Left colon (tissue), 2 donors: ENCODE data around the gene AGAP1. TPM values are rescaled to one million over a fixed set of nuclear protein-coding genes. Genes with fewer than 3 reads are reported as not detected.
"Not testable (repeated sequence)": the region's sequence is repeated elsewhere in the genome, so short reads cannot be mapped to it uniquely, and the experiment has no call there.

Experiments
- ATAC-seq: fragments of 200-7000 bp; cut with Tn5 transposase; one replicate; pipeline ENCODE4 v1.9.1; 2020; ENCODE audit warnings: mild to moderate bottlenecking, moderate library complexity
- DNase-seq, 2 donors: peaks; one replicate each; pipeline ENCODE4 v3.0.0-alpha.2; 2020
- intact Hi-C, 2 donors: fragments of 100-400 bp; cut with DNase I in 1 of 2; cut with micrococcal nuclease in 1 of 2; formaldehyde crosslinking; loops; one replicate each; pipeline versions ENCODE4 v1.11.2 to v1.14.0; 2022; cut with DNase I, micrococcal nuclease
- total RNA-seq, 2 donors: library from RNA; stranded (reverse); fragmentation: NEBNext Ultra II Directional; extraction: Animal tissue kit (Norgen Biotek cat#: 25700); gene quantifications; one replicate each; pipeline ENCODE4 v1.2.1, GENCODE V29; 2021
- donor health status: DM: no; HTN: no; CAD: no.
- donor health status: DM: yes; HTN: yes; CAD: no.

The AGAP1 gene
- total RNA-seq, 2 donors from 2014 or later, result 61.3 to 78.5 TPM

DNA sequence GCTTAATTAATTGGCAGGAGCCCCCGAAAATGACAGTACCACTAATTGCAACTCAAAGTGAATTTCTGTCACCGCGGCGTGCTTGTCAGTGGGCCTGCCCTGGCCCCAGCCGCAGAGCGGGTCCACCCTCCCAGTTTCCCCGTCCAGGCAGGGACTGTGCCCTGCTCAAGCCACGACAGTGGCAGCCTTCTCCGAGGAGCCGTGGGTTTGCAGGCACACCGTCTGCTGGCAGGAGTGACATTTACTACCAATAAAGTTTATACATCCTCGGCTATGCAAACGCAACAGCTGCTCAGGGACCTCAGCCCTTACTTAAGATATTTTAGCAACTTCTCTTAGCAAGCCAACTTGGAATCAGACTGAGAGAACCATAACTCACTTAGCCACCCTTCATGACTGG, 561.6 kb downstream of the AGAP1 start:
- peak; percentile 61 for ATAC-seq
- intact Hi-C loops, result no loop called here
- no peak for DNase-seq

DNA sequence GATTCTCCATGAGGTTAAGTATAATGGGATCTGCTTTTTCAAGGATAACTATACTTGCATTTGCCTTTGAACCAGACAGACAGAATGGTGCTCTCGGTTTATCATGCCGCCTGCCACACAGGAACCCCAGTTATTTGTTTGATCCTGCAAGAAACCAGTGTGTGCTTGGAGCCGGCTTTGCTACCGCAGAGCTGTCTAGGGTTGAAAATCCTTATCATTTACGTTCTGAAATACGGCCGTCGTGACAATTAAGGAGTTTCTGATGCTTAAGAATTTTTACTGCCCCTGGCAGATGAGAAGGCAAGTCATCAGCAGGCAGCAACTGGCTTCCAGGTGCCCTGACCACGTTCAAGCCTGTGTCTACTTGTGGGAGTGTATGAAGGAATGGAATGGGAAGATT, 562.3 kb downstream of the AGAP1 start:
- no peak for ATAC-seq
- no peak for DNase-seq
- intact Hi-C loops, result no loop called here

DNA sequence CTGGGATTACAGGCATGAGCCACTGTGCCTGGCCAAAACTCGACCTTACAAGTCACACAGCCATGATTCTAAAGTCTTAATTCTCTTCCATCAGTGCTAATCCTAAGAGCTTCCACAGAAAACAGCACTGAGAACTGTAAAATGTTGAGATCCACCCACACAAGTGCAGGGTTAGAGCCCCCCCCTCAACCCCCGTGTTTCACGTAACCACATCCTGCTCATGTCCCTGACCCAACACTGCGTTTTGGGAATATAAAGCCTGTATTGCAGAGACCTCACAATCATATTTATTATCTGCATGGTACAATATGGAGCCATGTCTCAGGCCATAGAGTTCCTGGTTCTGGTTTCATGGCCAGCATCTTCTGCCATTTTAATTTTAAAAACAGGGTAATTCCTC, 563.5 kb downstream of the AGAP1 start:
- intact Hi-C loops, result no loop called here
- no peak for ATAC-seq
- no peak for DNase-seq

DNA sequence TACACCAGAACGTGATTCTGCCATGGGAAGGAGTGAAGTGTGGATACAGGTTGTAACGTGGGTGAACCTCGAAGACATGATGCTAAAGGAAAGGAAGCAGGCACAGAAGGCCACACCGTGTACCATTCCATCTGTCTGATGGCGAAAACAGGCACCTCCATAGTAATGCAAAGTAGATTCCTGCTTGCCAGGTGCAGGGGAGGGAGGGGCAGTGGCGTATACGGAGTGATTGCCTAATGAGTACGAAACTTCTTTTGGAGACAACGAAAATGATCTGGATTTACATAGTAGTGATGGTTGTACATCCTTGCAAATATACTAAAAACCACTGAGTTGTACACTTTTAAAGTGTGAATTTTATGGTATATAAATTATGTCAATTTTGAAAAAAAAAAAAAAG, 567.7 kb downstream of the AGAP1 start:
- intact Hi-C loops, result no loop called here
- no peak for ATAC-seq
- no peak for DNase-seq

DNA sequence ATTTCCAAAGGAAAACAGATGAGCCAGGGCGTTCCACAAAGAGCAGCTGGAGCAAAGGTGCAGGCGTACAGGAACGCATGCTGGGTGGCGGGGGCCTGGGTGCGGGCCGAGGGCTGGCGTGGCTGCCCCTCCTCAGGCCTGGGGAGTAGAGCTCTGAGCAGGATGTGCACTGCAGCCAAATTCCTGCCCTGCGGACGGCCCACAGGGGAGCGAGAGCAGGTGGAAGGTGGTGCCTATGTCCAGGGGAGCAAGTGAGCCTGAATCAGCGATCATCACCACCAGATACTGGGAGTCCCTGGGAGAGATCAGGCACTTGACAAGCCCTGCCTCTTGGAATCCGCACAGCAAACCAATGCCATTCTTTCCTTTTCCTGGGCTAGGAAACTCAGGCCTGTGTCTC, 568.1 kb downstream of the AGAP1 start:
- ATAC-seq (no peak), DNase-seq (no peak)
- intact Hi-C loops, result no loop called here

DNA sequence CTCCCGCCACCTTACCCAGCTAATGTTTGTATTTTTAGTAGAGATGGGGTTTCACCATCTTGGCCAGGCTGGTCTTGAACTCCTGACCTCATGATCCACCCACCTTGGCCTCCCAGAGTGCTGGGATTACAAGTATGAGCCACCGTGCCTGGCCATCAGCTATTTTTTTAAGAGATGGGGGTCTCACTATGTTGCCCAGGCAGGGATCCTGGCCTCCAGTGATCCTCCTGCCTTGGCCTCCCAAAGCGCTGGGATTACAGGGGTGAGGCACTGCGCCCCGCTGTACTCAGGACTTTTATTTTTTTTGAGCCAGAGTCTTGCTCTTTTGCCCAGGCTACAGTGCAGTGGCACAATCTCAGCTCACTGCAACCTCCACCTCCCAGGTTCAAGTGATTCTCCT, 569.0 kb downstream of the AGAP1 start:
- ATAC-seq, DNase-seq, intact Hi-C loops: not testable (repeated sequence)

DNA sequence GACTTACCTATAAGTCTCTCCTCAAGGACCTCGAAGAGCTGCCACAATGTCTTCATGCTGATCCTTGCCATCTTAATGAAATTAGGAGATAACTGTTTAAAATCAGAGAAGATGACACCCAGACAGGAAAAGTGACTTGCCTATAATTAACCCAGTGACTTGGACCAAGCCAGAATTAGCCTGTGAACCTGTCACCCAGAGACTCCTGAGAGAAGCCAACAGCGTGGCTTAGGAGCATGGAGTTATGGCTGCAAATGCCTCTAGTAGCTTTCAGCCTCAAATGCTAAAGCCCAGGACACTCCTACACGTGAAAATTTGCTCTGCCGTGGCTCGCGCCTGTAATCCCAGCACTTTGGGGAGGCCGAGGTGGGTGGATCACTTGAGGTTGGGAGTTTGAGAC, 570.2 kb downstream of the AGAP1 start:
- ATAC-seq (no peak), DNase-seq (no peak)
- intact Hi-C loops, result no loop called here

DNA sequence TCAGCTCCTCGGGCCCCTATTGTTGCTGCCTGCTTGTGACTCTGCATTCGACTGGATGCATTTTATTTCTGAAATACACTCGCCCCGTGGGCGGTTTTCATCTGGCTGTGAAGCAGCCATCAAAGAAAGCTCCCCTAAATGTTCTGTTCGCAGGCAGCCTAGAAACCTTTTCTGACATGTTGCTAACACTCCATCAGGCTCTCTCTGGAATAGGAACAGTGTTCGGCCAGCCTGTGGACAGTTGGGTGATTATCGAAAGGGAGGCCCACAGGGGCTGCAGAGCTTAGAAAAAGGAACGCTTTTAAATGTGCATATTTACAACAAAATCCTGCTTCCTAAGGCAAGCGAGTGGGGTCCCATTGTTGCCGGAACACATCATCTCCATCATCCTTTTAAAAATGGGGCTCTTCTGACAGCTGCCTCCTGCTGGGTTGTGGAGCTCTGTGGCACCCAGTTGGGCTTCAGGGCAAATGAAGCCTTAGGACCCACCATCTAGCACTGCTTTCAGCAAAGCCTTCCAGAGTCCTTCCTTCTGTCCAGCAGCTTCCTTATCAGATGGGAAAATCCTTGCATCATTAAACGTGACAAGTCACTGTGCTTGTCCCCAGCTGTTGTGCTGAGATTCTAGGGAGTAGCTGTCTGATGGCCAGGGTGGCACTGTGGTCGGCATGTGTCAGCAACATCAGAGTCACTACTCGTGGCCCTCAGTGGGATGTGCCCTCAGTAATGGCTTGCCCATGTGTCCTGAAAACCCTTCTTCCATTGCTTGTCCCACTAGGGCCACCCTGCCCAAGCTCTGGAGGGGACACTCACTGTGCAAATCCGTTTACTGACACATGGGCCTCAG, 571.7 kb downstream of the AGAP1 start:
- intact Hi-C loops, result no loop called here
- no peak for DNase-seq
- no peak for ATAC-seq

DNA sequence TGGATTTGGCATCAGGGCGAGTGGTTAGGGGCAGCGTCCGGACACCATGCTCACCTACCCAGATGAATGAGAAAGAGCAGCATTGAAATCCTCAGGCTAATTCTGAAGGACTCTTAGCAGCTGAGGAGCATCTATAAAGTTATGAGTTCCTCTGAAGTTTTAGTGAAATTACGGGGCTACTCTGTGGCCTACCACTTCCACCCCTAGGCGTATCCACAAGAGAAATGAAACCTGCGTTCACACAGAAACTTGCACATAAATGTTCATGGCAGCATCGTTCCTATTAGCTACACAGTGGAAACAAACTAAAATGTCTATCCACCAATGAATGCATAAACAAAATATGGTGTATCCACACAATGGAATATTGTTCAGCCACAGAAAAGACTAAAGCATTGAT, 576.4 kb downstream of the AGAP1 start:
- ATAC-seq, result no peak
- DNase-seq, result no peak
- intact Hi-C loops, result no loop called here

DNA sequence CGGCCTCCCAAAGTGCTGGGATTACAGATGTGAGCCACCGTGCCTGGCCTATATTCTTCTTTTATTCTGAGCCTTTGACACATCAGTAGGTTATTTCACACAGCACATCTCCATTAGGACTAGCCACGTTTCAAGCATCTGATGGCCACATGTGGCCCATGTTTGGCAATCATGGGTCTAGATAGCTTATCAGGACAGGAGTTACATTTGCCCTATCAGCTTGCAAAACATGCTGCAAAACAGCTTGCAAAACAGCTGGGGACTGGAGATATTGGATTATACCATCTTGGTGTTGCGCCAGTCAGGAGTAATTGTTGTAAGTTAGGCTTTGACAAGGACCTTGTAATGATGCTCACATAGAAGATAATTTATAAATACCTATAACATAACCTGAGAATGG, 579.4 kb downstream of the AGAP1 start:
- intact Hi-C loops, result no loop called here
- DNase-seq, result no peak
- no peak for ATAC-seq

DNA sequence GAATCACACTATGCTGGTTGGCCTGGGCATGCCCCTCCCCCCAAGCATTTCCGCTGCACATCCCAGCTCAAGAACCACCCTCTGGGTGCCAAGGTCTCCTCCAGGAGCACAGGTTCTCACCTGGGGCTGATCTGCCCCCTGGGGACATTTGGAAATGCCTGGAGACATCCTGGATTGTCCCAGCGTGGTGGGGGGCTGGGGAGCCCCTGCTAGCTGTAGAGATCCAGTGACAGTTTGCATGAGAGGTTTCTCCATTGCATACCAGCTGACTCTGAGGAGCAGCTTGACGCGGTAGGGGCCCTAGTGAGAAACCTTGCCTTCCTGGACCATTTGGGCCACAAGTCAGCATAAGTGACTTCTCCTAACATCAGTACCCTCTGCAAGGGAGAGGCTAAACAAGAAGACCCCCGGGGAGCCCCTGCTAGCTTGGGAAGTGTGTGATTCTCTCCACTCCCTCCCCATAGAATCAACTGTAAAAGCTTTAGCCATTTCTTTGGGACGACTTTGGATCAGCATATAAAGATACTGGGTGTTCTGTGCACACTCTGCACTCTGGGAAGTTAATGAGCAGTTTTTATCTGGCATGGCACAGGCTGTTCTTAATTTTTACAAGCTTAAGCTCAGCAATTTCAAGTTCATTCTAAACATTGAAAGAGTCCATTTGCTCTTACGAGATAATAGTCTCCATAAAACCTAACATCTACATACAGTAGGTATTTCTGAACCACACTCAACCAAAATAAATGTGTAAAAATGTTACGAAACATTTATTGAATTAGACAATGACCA, 580.2 kb downstream of the AGAP1 start:
- intact Hi-C loops, result no loop called here
- DNase-seq, result no peak

DNA sequence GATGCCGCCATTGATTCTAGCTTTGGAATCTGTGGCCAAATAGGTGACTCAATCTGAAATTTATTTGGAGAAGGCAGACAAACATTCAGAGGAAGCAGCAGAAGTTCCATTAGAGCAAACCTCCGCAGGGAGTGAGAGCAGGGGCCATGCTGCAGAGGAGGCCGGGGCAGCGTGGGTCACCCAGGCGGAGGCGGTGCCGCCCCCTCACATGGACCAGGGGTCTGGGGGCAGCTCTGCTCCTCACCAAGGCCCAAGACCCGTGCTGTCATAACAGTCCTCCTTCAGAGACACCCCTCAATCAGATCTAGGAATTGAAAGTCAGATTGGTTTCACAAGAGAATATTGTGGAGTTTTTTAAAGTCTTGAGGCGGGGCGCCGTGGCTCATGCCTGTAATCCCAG, 582.0 kb downstream of the AGAP1 start:
- DNase-seq (no peak), ATAC-seq (no peak)
- intact Hi-C loops, result no loop called here

More for the DNA sequence above, 580.2 kb downstream of the AGAP1 start:
- no peak for ATAC-seq

DNA sequence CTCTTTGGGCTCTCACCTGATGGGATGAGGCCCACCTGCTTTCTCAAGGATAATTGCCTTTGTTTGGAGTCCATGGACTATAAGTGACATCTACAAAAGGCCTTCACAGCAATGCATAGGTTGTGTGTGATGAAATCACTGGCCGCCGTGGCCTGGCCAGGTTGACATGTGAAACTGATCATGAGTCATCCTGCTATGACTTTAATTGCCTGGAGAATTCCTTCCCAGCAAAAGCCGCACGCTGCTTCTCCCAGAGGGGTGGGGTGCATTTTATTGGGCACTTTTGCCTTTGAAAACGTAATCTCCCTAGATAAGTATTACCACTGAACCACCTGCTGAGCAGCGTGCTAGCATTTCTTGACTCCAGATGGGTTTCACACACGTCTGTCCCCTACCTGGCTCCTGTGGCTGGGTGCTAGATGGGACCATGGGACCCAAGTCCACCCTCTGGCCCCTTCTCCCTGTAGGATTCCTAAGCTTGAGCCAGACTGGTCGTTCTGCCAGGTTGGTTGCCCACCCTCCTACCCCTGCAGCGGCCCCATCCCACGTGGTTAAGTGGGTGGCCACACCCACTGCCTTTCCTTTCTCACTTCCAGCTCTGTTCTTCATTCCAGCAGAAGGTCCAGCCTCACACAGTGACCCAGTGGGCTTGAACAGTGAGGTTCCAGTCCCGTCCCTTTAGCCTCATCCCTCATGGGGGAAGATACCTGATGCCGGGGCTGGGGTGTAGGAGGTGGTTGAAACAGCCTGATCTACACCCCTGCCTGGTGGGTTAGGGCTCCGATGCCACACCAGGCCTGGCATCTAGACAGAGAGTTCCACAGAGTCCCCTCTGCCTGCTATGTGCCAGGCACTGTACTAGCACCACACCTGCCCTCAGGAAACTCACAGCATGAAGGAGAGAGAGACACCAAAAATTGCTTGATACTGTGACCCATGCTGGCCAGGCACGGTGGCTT, 584.7 kb downstream of the AGAP1 start:
- peak; percentile 96 for ATAC-seq

DNA sequence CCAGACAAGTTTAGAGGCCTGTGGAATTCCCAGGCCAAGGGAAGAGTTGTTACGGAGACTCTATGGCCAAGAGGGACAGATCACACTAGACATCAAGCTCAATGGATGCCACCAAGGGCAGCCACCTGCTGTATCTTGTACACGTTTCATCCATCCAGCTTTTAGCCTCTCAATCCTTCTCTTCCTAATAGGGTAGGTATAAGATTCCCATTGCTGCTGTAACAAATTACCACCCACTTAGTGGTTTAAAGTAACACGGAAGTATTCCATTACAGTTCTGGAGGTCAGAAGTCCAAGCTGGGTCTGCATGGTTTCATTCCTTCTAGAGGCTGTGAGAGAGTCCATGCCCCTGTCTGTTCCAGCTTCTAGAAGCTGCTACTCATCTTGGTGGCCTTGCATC, 586.6 kb downstream of the AGAP1 start:
- ATAC-seq (no peak), DNase-seq (no peak)
- intact Hi-C loops, result no loop called here

More for the DNA sequence above, 584.7 kb downstream of the AGAP1 start:
- intact Hi-C loops, result no loop called here
- peak; percentile 67 to 86 for DNase-seq

DNA sequence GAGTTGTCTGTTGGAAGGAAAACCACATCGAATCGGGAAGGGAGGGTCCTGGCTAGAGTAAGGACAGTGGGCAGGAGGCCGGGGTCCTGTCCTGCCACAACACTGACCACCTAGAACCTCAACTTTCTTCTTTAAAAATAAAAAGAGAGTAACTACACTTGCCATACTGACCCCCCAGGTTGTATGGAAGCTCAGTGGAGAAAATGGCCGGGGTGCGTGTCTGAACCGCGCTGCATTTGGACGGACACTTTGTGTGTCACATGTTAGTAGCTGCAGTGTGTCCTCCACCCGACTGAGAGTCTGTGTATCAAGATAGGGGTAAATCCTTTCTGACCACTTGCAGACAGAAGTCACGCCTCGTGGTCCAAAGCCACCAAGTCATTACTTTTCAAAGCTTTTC, 587.3 kb downstream of the AGAP1 start:
- ATAC-seq (no peak), DNase-seq (no peak)
- intact Hi-C loops, result no loop called here

DNA sequence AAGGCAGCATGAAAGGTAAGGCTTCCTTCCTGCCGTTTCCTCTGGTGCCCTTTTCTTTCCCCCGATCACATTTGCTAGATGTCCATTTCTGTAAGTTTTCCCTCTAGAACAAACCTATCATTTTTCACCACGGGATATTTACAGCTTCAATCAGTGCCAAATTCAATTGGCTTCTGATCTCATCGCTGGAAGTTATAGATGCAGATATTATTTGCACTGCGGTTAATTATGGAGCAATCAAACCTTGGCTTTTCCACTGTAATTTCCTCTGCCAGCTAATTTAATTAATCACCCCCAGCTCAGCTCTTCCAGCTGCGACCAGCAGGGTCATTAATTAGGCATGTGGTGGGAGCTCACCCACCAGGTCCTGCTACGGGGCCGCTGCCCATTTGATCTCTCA, 588.2 kb downstream of the AGAP1 start:
- ATAC-seq (no peak), DNase-seq (no peak)
- intact Hi-C loops, result no loop called here

DNA sequence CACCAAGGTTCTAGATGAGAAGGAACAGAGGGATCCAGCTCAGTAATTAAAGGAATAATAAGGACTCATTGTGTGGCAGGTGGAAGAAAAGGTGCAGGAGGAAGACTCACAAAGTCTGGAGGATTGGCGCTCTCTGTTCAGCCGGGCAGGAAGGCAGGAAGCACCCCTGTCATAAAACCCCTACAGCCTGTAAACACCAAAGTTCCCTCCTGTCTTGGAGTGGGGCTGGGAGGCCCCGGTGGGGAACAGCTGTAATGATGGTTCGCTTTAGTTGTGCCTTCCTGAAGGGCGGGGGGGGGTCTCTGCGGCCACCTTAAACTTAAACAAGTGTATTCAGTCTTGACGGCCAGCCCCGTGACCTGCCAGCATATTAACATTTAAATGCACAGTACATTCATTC, 590.1 kb downstream of the AGAP1 start:
- DNase-seq (no peak), ATAC-seq (peak; percentile 73)

DNA sequence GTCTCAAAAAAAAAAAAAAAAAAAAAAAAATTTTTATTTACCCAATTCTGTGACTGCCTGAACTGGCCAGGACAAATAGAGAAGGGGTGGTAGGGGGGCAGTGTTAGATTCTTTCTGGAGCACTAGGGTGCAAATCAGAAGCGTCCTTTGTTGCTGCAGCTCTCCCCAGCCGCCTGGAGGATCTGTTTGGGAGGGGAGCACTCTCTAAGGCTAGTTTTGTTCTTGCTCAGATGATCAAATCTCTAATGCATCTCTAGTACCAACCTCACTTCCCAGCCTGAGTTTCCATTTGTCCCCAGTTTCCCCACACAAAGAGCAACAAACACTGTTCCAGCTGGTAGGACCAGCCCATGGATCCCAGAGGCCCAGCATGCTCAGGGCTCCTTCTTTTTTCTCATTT, 591.4 kb downstream of the AGAP1 start:
- DNase-seq, result no peak
- intact Hi-C loops, result no loop called here
- no peak for ATAC-seq

More for the DNA sequence above, 590.1 kb downstream of the AGAP1 start:
- intact Hi-C loops, result no loop called here

DNA sequence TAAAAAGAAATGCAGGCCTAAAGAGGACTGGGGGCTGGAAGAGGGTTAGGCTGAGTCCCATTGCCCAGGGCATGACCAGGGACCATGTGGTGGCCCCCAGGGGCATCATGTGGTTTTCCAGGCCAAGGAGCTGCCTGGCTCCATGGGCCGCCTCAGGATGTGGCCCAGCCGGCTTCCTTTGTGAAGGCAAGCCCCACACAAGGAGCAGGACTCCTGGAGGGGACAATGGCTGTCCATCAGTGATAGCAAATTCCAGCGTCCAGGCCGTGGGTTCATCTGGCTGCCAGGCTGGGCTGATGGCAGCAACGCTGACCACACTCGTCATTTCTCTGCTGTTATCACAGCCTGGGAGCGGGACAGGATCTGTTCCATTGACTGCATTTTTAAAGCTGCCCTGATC, 591.8 kb downstream of the AGAP1 start:
- intact Hi-C loops, result no loop called here
- ATAC-seq (no peak), DNase-seq (no peak)
